GM12891 (cell line): ENCODE data around the gene DTNA.

Experiments used
- DNase-seq: peaks from one replicate; pipeline ENCODE4 v3.0.0; 2011; ENCODE audit warnings: low spot score; ENCODE audit not compliant: insufficient read length
- FAIRE-seq: peaks from 2 replicates; lab custom pipeline; 2011; peaks lifted over from hg19 to GRCh38; lab: Jason Lieb, UNC
- PAX5 ChIP-seq: IDR thresholded peaks from 2 replicates; pipeline ENCODE4 v1.6.1; 2011; ENCODE audit warnings: low read length, moderate library complexity, mild to moderate bottlenecking; ENCODE audit not compliant: insufficient read depth, severe bottlenecking
- POLR2A ChIP-seq: IDR thresholded peaks from 2 replicates; pipeline ENCODE4 v1.6.1; 2011; ENCODE audit warnings: low read depth, low read length, control low read depth
- POLR2AphosphoS5 ChIP-seq: IDR thresholded peaks from 2 replicates; pipeline ENCODE4 v1.6.1; 2011; ENCODE audit warnings: low read depth, low read length, control low read depth
- POU2F2 ChIP-seq: IDR thresholded peaks from 2 replicates; pipeline ENCODE4 v1.6.1; 2011; ENCODE audit warnings: low read depth, mild to moderate bottlenecking, control low read depth, low read length, moderate library complexity
- SPI1 ChIP-seq: IDR thresholded peaks from 2 replicates; pipeline ENCODE4 v1.6.1; 2011; ENCODE audit warnings: low read depth, low read length, control low read depth
- TAF1 ChIP-seq: IDR thresholded peaks from 2 replicates; pipeline ENCODE4 v1.6.1; 2011; ENCODE audit warnings: low read depth, low read length, control low read depth

The DTNA gene

GRCh38 chr18:34801774-34802173 lies 91.7 kb downstream of the DTNA start:
- DNase-seq, result no peak
- TF ChIP-seq PAX5 (no peak), POLR2A (no peak), SPI1 (no peak), TAF1 (no peak), POLR2AphosphoS5 (no peak), POU2F2 (no peak)
- FAIRE-seq, result no peak

- DNase-seq, result no peak
- FAIRE-seq, result no peak
These were observed 92.9 kb downstream of the DTNA start for GRCh38 chr18:34802959-34803358.

GRCh38 chr18:34803877-34804400 lies 93.8 kb downstream of the DTNA start:
- FAIRE-seq (no peak), DNase-seq (no peak)
- TF ChIP-seq PAX5 (no peak), POLR2A (no peak), TAF1 (no peak), POLR2AphosphoS5 (no peak), POU2F2 (no peak), SPI1 (no peak)

More at GRCh38 chr18:34802959-34803358, 92.9 kb downstream of the DTNA start:
- no peak for TF ChIP-seq SPI1
- no peak for TF ChIP-seq POLR2A
- no peak for TF ChIP-seq TAF1
- TF ChIP-seq POU2F2, result no peak

GRCh38 chr18:34805103-34805877 lies 95.2 kb downstream of the DTNA start:
- no peak for DNase-seq
- no peak for TF ChIP-seq PAX5
- no peak for TF ChIP-seq SPI1
- TF ChIP-seq POLR2A, result no peak
- TF ChIP-seq POU2F2, result no peak
- TF ChIP-seq POLR2AphosphoS5, result no peak
- TF ChIP-seq TAF1, result no peak
- no peak for FAIRE-seq

- DNase-seq (no peak), FAIRE-seq (no peak)
- TF ChIP-seq POLR2A (no peak), TAF1 (no peak), POLR2AphosphoS5 (no peak), PAX5 (no peak), SPI1 (no peak), POU2F2 (no peak)
These were observed 95.8 kb downstream of the DTNA start for GRCh38 chr18:34805878-34806351.

GRCh38 chr18:34806527-34806926 lies 96.4 kb downstream of the DTNA start:
- FAIRE-seq (no peak), DNase-seq (no peak)
- TF ChIP-seq POLR2AphosphoS5, result no peak
- TF ChIP-seq POLR2A, result no peak
- no peak for TF ChIP-seq SPI1
- TF ChIP-seq POU2F2, result no peak
- no peak for TF ChIP-seq TAF1
- no peak for TF ChIP-seq PAX5

- DNase-seq (no peak), FAIRE-seq (no peak)
- no peak for TF ChIP-seq POU2F2
- TF ChIP-seq PAX5, result no peak
- no peak for TF ChIP-seq SPI1
- no peak for TF ChIP-seq POLR2A
- no peak for TF ChIP-seq TAF1
- no peak for TF ChIP-seq POLR2AphosphoS5
These were observed 97.2 kb downstream of the DTNA start for GRCh38 chr18:34807106-34807796.

- FAIRE-seq, result no peak
- TF ChIP-seq POLR2AphosphoS5 (no peak), POU2F2 (no peak), TAF1 (no peak), POLR2A (no peak), PAX5 (no peak), SPI1 (no peak)
- no peak for DNase-seq
These were observed 98.3 kb downstream of the DTNA start for GRCh38 chr18:34808389-34808788.

GRCh38 chr18:34809451-34810072 lies 99.5 kb downstream of the DTNA start:
- FAIRE-seq, result no peak
- no peak for TF ChIP-seq POLR2AphosphoS5
- no peak for TF ChIP-seq POLR2A
- TF ChIP-seq PAX5, result no peak
- no peak for TF ChIP-seq TAF1
- TF ChIP-seq SPI1, result no peak
- TF ChIP-seq POU2F2, result no peak
- no peak for DNase-seq
